Suppressor macrophage treated with lipopolysaccharide for 1 hour (primary cell): ENCODE measurements around the gene ASPG.
A peak's percentile ranks its signal among the peaks of the same experiment; 100 is the strongest.

Experiments
- DNase-seq, 3 donors: peaks; one replicate each; pipeline ENCODE4 v3.0.0-alpha.2; 2020 to 2022

ASPG gene

GRCh38 chr14:104076743-104077142 is 8.8 kb upstream of the ASPG start:
- no peak for DNase-seq

GRCh38 chr14:104078031-104078455 is 7.5 kb upstream of the ASPG start:
- DNase-seq, result peak; percentile 87 to 89 (median 87)

GRCh38 chr14:104080376-104081260 is 4.9 kb upstream of the ASPG start:
- no peak for DNase-seq

GRCh38 chr14:104081261-104081835 is 4.2 kb upstream of the ASPG start:
- DNase-seq, result no peak

- no peak for DNase-seq
Observed at GRCh38 chr14:104081951-104082464, 3.5 kb upstream of the ASPG start.

- DNase-seq, result no peak
Observed at GRCh38 chr14:104082807-104083206, 2.7 kb upstream of the ASPG start.

- no peak for DNase-seq
Observed at GRCh38 chr14:104084251-104085002, 1.1 kb upstream of the ASPG start.

- DNase-seq, result no peak
Observed at GRCh38 chr14:104085889-104086201, 345 bp downstream of the ASPG start.

- DNase-seq, result no peak
Observed at GRCh38 chr14:104086210-104086660, 735 bp downstream of the ASPG start.

GRCh38 chr14:104086661-104087461 is 1.4 kb downstream of the ASPG start:
- no peak for DNase-seq

- DNase-seq, result no peak
Observed at GRCh38 chr14:104087505-104087904, 2.0 kb downstream of the ASPG start.

GRCh38 chr14:104087981-104088850 is 2.7 kb downstream of the ASPG start:
- DNase-seq, result no peak

GRCh38 chr14:104090071-104090748 is 4.7 kb downstream of the ASPG start:
- no peak for DNase-seq

GRCh38 chr14:104091061-104091926 is 5.8 kb downstream of the ASPG start:
- DNase-seq, result no peak

GRCh38 chr14:104091927-104092771 is 6.6 kb downstream of the ASPG start:
- DNase-seq, result no peak

- no peak for DNase-seq
Observed at GRCh38 chr14:104092931-104093365, 7.4 kb downstream of the ASPG start.

- DNase-seq, result peak in 1 of 3 donors; percentile 9
Observed at GRCh38 chr14:104093366-104094055, 8.0 kb downstream of the ASPG start.

- DNase-seq, result no peak
Observed at GRCh38 chr14:104094056-104094708, 8.7 kb downstream of the ASPG start.
